Stimulated activated naive CD4-positive, alpha-beta T cell treated with Interleukin-2 at 50 U/mL for 16 hours (primary cell): ENCODE results near the gene OSR1.
"Not testable (repeated sequence)": the region's sequence is repeated elsewhere in the genome, so short reads cannot be mapped to it uniquely, and the experiment has no call there.

Experiments
- DNase-seq: peaks from one replicate; lab custom pipeline; 2025; lab: John Stamatoyannopoulos, UW

OSR1 gene

GRCh38 chr2:19358242-19359020, at the start of gene OSR1:
OSR1 (minus strand) TSS chr2:19358623; CDS start chr2:19353805, 4,818 bp downstream.
- DNase-seq, result no peak

GRCh38 chr2:19403785-19404184, 45.4 kb upstream of the OSR1 start:
- no peak for DNase-seq

GRCh38 chr2:19392191-19392590, 33.8 kb upstream of the OSR1 start:
- DNase-seq, result no peak

GRCh38 chr2:19389469-19389868, 31.0 kb upstream of the OSR1 start:
- DNase-seq, result not testable (repeated sequence)

GRCh38 chr2:19380532-19380931, 22.1 kb upstream of the OSR1 start:
- no peak for DNase-seq

GRCh38 chr2:19378939-19379338, 20.5 kb upstream of the OSR1 start:
- no peak for DNase-seq

- no peak for DNase-seq
Measured at GRCh38 chr2:19377717-19378116, 19.3 kb upstream of the OSR1 start.

GRCh38 chr2:19373352-19373751, 14.9 kb upstream of the OSR1 start:
- no peak for DNase-seq

GRCh38 chr2:19371996-19372582, 13.7 kb upstream of the OSR1 start:
- no peak for DNase-seq

GRCh38 chr2:19369341-19369955, 11.0 kb upstream of the OSR1 start:
- no peak for DNase-seq

- no peak for DNase-seq
Measured at GRCh38 chr2:19368760-19369159, 10.3 kb upstream of the OSR1 start.

- no peak for DNase-seq
Measured at GRCh38 chr2:19367326-19367725, 8.9 kb upstream of the OSR1 start.

- DNase-seq, result no peak
Measured at GRCh38 chr2:19365126-19365525, 6.7 kb upstream of the OSR1 start.

- DNase-seq, result no peak
Measured at GRCh38 chr2:19364014-19364413, 5.6 kb upstream of the OSR1 start.

- no peak for DNase-seq
Measured at GRCh38 chr2:19363474-19363778, 5.0 kb upstream of the OSR1 start.

GRCh38 chr2:19362755-19363473, 4.5 kb upstream of the OSR1 start:
- DNase-seq, result peak; percentile 36

- no peak for DNase-seq
Measured at GRCh38 chr2:19362094-19362754, 3.8 kb upstream of the OSR1 start.

- no peak for DNase-seq
Measured at GRCh38 chr2:19361325-19361990, 3.0 kb upstream of the OSR1 start.

GRCh38 chr2:19360966-19361321, 2.5 kb upstream of the OSR1 start:
- DNase-seq, result no peak

- DNase-seq, result no peak
Measured at GRCh38 chr2:19360266-19360965, 2.0 kb upstream of the OSR1 start.

GRCh38 chr2:19359456-19359855, 1.0 kb upstream of the OSR1 start:
- DNase-seq, result no peak
